ENCODE measurements around the gene MANSC4.

The MANSC4 gene

GRCh38 chr12:27779920-27780611 is at the start of gene MANSC4, which contains the start of gene KLHL42:
TSS of gene MANSC4 (minus strand) at chr12:27780236. CDS start at chr12:27771276, 8,960 bp downstream.
TSS of gene KLHL42 (plus strand) at chr12:27780233. CDS start at chr12:27780331, 98 bp downstream.
- DNase-seq (ENCODE audit: low read depth): peak; percentile 29

DNA sequence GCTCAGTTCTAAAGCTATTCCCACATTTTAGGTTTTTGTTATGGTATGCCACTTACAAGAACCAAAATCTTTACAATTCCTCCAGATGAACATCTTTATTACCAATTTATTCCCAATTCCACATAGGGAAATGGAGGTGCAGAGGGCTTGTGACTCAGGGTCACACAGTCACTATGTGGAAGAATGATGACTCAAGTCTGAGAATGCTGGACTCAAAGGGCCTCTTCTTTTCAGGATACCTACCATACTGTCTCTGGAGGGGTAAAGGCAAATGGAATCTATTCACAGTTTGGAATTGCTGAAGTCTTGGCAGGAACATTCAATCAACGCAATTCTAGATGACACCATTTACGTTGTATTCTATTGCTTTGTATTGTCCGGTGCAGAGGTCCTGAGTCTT is 48.2 kb upstream of the MANSC4 start:
- no peak for DNase-seq (ENCODE audit: low read depth)

DNA sequence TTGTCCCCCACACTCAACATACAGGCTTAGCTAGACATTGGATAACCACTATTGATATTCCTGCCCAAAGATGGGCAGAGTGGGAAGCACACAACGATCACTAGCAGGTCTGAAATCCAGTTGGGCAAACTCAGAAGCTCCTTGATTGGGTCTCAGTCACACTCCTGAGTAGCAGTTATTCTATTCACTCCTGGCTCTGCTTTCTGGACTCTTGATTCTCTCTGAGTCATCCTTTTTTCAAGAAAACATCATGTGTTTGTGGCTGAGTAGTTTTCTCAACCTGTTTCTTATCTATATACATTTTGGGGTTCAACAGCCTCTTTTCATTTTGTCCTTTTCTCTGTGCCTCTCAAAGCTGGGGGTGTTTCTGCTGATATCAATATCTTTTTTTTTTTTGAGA is 46.0 kb upstream of the MANSC4 start:
- DNase-seq (ENCODE audit: low read depth): no peak

DNA sequence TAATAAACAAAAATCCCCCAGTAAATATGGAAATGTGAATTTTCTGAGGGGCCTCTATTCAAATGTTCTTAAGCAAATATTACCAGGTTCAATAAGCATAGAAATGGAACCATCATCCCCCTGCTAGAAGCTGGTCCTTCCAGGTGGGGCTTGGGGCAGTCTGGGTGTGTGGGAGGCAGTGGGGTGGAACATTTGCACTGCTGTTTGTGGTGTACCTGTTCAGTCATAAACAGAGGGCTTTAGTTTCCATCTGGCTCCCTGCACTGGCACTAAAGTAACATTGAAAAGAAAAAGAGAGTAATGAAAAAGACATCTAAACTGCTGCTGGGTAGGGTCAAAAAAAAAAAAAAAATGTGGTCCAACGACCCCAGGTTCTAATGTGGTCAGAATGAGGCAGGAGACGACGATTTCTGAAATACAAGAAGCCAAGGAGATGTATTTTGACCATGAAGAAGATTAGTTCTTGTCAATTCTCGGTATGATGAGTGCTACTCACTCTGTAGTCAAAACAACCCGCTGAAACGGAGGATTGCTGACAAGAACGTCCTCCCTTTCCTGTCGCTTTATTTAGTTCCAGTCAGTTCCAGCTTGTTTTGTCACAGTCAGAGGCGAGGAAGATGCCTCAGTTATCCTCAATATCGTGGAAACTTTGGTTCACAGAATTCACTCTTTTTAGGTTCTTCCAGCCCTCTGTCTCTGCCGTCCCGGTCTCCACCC is 44.2 kb upstream of the MANSC4 start:
- DNase-seq (ENCODE audit: low read depth): no peak

DNA sequence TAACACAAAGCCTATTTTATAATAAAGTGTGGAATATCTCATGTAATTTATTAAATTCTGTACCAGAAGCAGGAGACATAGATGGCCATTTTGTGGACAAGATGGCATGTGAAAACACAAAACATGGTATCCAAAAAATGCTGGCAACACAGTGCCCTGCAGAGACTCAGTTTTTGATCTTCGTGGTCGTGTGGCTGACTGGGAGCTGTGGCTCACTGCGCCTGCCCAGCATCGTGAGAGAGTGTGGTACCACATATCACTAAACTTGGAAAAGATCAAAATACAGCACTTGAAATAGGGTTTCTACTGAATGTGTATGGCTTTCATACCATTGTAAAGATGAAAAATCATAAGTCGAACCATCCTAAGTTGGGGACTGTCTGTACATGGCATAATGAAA is 43.0 kb upstream of the MANSC4 start:
- no peak for DNase-seq (ENCODE audit: low read depth)

- DNase-seq (ENCODE audit: low read depth): peak; percentile 18
Observed at GRCh38 chr12:27822076-27822712, 42.2 kb upstream of the MANSC4 start.

GRCh38 chr12:27821259-27821973 is 41.4 kb upstream of the MANSC4 start:
- no peak for DNase-seq (ENCODE audit: low read depth)

GRCh38 chr12:27820564-27820963 is 40.5 kb upstream of the MANSC4 start:
- no peak for DNase-seq (ENCODE audit: low read depth)

DNA sequence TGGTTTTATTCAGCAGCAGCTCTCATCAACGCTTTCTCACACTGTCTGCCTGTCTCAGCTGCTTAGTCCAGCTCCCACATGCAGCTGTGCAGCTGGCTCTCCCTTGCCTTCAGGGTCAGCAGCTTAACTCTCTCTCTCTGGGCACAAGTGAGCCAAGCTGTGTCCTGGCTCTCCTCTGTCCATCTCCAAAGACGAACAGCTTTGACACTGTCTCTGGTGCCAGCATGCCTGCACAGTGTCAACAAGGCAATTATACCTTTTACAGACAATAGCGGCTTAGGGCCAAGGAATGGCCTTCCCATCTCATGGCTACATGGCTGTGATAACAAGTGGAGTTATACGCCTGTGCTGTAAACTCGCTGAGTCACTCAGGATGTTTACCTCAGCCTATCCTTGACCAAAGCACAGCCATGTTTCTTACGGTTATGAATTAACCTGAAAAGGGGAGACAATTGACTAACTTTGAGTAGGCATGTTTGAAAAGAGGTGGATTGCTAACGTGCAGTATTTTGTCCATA is 38.4 kb upstream of the MANSC4 start:
- no peak for DNase-seq (ENCODE audit: low read depth)

GRCh38 chr12:27817766-27818165 is 37.7 kb upstream of the MANSC4 start:
- DNase-seq (ENCODE audit: low read depth): no peak

DNA sequence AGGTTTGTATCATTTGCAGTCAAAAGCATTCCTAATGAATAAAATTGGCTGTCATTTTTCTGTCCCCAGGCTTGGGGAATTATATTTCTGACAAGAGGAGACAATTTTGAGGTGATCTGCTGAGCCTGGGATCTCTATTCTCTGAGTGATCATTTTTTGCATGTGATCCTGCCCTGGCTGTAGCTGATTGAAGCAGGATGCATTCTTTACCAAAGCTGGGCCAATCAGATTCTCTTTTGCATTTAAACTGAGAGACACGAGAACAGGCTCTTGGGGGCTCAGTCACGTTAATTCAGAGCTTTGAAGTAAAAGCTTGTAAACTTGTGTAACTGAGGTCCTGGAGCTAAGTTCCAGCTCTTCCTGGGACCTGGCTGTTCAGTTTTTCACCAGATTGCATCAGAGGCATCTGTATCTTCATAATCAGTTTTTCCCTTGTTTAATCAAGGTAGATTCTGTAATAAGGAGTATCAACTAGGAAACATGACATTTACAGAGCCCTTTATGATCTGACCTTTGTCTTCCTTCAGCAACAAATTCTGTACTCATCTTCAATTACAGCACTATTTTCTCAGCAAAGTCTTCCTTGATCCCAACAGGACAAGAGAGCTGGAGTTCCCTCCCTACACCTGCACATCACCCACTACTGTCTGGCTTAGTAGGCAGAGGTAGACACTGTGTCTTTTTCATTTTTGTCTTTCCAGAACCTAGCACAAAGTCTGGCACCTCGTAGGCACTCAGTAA is 35.0 kb upstream of the MANSC4 start:
- no peak for DNase-seq (ENCODE audit: low read depth)

- no peak for DNase-seq (ENCODE audit: low read depth)
Observed at GRCh38 chr12:27814411-27814810, 34.4 kb upstream of the MANSC4 start.

DNA sequence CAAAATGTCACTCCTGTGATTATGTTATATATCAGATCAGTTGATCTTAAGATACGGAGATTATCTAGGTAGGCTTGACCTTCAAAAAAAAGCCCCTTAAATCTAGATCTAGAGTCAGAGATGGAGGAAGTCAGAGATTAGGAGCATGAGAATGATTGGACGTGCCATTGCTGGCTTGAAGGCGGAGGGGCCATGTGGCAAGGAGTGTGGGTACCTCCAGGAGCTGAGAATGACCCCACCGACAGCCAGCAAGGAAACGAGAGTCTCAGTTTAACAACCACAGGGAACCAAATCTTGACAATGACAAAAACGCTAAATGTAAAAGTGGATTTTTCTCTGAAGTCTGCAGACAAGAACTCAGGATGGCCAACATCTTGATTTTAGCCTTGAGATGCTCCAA is 32.5 kb upstream of the MANSC4 start:
- DNase-seq (ENCODE audit: low read depth): no peak

DNA sequence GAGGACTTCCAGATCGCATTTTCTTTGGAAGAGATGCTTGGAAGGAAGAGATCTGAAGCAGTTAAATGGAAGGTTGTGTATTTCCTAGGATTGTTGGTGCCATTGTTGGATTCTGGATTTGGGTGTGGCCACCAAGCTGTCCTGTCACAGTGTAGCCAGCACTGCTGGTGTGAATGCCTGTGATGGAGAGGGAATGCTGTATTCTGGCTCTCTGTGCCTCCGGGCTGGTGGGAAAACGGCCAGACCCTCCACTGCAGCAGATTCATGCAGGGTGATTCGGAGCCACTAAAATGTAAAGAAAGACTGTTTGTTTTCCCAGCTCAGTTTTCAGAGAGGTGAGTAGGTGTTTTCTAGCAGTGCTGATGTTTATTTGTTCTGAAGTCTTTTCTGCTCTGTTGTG is 30.7 kb upstream of the MANSC4 start:
- no peak for DNase-seq (ENCODE audit: low read depth)

GRCh38 chr12:27808841-27809240 is 28.8 kb upstream of the MANSC4 start:
- no peak for DNase-seq (ENCODE audit: low read depth)

- no peak for DNase-seq (ENCODE audit: low read depth)
Observed at GRCh38 chr12:27807063-27807703, 27.1 kb upstream of the MANSC4 start.

DNA sequence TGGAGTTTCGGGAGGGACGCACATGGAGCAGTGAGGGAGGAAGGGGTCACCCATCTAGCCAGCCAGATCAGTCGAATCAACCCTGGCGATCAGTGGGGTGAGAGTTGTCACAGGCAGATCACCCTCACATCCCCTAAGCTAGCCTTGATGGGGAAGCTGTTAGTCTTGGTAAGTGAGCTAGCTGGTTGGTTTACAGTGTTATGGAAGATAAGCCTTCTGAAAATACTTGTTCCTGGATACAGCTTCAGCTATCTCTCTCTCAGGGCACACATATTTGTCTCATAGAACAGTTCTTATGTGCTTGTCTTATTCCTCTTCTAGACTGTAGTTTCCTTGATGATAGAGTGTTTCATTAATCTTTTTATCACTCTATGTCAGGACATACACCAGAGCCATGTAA is 26.2 kb upstream of the MANSC4 start:
- no peak for DNase-seq (ENCODE audit: low read depth)

GRCh38 chr12:27805238-27805637 is 25.2 kb upstream of the MANSC4 start:
- DNase-seq (ENCODE audit: low read depth): no peak

DNA sequence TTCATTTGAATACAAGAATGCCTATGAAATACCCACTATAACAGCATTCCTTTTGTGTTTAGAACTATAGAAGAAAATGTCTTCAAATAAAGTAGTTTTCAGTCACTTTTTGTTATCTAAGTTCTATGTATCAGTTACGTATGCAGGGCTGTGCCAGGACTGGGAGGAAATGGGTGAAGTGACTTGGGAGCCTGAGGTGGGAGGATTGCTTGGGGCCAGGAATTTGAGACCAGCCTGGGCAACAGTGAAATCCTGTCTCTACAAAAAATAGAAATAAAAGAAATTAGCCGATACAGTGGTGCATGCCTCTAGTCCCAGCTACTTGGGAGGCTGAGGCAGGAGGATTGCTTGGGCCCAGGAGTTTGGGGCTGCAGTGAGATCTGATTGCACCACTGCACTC is 22.9 kb upstream of the MANSC4 start:
- no peak for DNase-seq (ENCODE audit: low read depth)

- no peak for DNase-seq (ENCODE audit: low read depth)
Observed at GRCh38 chr12:27802511-27802910, 22.5 kb upstream of the MANSC4 start.

- DNase-seq (ENCODE audit: low read depth): no peak
Observed at GRCh38 chr12:27801630-27802029, 21.6 kb upstream of the MANSC4 start.
